HG02938 (cell line): ENCODE results near the gene FGF21.
"Not testable (repeated sequence)": the region's sequence is repeated elsewhere in the genome, so short reads cannot be mapped to it uniquely, and the experiment has no call there.

Experiments used
- ATAC-seq: cut with Tn5 transposase; IDR thresholded peaks from one replicate; pipeline ENCODE4 v1.9.1; 2021; ENCODE audit warnings: mild to moderate bottlenecking, moderate library complexity; ENCODE audit not compliant: unreplicated experiment

Gene FGF21, protein sequence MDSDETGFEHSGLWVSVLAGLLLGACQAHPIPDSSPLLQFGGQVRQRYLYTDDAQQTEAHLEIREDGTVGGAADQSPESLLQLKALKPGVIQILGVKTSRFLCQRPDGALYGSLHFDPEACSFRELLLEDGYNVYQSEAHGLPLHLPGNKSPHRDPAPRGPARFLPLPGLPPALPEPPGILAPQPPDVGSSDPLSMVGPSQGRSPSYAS

GRCh38 chr19:48755084-48755641 lies at the start of gene FGF21:
TSS of gene FGF21 (plus strand) at chr19:48755524. CDS start at chr19:48756237, 713 bp downstream.
- no peak for ATAC-seq

- ATAC-seq, result no peak
Measured at GRCh38 chr19:48708471-48708870, 46.9 kb upstream of the FGF21 start.

- no peak for ATAC-seq
Measured at GRCh38 chr19:48711106-48711662, 44.1 kb upstream of the FGF21 start.

DNA sequence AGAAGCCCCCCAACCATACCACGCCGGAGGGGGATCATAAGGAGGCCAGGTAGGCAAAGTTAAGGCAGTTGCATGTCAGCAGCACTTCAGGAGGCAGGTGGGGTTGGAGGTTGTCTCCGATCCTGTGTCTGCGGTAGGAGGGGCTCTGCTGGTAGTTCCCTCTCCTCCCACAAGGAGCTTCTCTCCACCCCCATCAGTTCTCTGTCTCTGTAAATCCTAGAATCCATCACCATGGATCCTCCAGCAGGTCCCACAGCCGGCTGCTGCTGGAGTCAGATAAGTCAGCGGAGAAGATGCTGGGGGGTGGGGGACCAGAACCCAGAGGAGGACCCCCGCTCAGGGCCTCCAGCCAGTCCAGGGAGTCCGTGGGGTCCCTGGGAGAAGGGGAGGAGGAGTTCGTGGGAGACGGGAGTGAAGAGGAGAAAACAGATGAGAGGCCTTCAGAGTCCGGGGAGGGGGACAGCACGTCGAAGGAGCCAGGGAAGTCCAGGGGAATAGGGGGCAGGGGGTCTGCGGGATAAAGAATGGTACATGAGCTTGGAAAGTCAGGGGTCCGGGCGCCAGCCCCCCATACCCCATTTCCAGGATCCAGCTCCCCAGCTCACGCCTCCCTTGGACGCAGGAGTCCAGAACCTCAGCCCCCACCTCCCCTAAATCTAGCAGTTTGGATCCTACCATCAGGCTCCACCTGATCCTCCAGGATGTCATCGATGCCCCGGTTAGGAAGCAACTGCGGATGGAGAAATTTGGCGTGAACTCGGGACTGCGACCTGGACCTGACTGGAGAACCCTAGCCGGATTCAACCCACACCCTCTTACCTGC lies 42.1 kb upstream of the FGF21 start:
- no peak for ATAC-seq

- peak; percentile 87 for ATAC-seq
Measured at GRCh38 chr19:48713864-48714755, 41.2 kb upstream of the FGF21 start.

GRCh38 chr19:48714759-48715675 lies 40.3 kb upstream of the FGF21 start:
- no peak for ATAC-seq

- ATAC-seq, result no peak
Measured at GRCh38 chr19:48715681-48716171, 39.6 kb upstream of the FGF21 start.

GRCh38 chr19:48716562-48717291 lies 38.6 kb upstream of the FGF21 start:
- ATAC-seq, result no peak

- ATAC-seq, result not testable (repeated sequence)
Measured at GRCh38 chr19:48718106-48718505, 37.2 kb upstream of the FGF21 start.

DNA sequence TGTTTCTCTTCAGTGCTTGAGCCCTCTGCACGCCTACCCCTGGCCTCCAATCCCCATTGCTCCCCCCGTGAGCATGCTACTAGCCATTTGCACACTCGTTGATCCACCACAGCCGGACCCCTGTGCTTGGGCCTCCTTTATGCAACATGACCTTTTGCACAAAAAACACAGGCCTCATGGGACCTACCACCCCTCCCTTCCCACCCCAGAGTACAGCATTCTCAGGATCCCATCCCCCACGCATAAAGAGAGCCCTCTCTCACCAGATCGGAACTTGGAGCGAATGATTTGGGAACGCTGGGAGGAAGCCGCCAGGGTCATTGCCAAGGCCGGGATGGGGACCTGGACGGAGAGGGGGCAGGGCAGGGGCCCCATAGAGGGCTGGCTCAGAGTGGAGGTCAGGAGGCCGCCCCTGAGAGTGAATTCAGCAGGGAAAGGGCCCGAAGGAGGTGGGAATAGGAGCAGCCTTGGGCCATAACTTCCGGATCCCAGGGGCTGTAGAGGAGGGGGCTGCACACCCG lies 36.6 kb upstream of the FGF21 start:
- no peak for ATAC-seq

DNA sequence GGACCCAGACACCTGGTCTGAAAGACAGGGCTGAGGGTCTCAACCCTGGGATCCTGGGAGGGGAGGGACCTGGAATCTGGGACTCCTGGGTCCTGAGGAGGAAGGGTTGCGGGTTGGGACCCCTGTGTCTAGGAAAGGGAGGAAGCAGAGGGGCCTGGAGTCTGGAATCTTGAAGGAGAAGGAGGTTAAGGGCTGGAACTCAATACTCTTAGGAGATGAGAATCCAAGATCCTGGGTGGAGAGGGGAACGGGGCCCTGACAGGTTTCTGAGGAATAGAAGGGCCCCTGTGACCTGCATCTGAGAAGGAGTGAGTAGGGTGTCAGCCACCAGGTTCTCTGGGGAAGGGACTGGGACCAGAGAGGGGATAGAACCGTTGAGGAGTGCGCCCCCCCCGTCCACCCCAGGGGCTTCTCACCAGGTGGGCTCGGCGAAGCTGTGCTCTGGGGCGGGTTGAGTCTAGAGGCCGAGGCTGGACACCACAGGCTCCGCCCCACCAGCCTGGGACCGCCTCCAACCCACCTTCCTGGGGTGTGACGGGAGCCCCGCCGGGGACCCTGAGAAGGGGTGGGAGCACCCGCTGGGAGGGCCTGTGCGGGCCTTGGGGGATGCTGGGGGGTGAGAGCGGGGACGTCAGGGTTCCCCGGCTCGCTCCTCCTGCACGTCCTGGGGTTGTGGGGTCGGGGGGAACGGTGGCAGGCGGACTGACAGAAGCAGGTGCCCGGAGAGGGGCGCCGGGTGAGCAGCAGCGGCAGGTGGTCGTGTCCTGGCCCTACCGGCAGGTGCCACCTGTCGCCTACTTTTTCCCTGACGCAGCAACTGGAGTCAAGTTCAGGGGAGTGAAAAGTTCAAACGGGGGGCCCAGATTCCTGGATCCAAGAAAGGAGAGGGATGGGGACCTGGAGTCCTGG lies 35.8 kb upstream of the FGF21 start, which contains the start of gene MAMSTR:
TSS of gene MAMSTR (minus strand) at position 463 of the 909 bp plus-strand sequence. CDS start 694 bp downstream, outside the sequence.
- ATAC-seq, result no peak

- no peak for ATAC-seq
Measured at GRCh38 chr19:48720251-48720612, 35.1 kb upstream of the FGF21 start.

DNA sequence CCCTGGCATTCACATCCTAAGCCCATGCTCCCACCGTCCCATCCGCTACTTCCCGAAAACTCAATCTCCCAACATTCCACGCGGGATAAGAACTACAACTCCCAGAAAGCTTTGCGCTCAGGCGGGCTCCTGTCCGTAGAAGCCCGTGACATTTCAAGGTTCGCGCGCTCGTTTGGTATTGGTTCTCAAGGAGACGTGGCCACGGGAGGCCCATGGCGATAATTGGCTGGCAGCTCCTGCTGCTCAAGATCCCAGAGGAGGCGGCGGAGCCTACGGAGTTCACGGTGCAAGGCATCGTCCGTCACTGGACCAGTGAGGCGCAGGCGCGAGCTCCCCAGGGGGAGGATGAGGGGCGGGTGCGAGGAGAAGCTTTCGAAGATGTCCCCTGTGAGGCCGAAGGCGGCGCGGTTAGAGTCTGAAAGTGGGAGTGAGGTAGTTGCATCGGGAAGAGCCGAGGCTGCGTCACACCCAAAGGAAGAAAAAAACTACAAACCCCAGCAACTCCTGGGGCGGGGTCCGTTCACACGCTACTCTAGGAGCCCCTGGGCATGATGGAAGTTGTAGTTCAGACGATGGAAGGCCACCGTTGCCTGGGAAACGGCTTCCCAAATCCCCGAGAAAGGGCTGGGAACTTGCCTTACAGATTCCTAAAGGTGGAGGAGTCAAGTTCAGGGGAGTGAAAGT lies 34.6 kb upstream of the FGF21 start:
- peak; percentile 65 for ATAC-seq

- ATAC-seq, result no peak
Measured at GRCh38 chr19:48722196-48722708, 33.1 kb upstream of the FGF21 start.

GRCh38 chr19:48724796-48725753 lies 30.2 kb upstream of the FGF21 start:
- ATAC-seq, result no peak

DNA sequence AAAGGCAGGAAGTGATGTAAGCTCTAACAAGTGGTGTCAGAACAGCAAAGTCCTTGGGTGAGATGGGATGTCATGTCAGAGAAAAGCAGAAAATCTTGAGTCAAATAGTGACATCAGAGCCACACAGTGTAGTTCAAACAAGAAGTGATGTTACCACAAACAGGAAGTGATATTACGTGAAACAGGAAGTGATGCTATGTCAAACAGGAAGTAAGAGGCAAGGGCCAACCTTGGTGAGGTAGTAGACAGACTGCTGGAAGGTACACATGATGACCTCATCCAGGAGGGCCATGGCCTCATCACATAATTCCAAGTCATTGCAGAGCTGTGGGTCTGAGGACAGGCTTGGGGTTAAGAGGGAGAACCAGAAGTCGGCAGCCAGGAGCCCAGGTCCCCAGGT lies 28.8 kb upstream of the FGF21 start:
- no peak for ATAC-seq
